HG02678 (cell line): Measurements from ENCODE around the gene HSP90B1.

Experiments
- ATAC-seq: cut with Tn5 transposase; IDR thresholded peaks from one replicate; pipeline ENCODE4 v1.9.1; 2021; ENCODE audit warnings: mild to moderate bottlenecking, moderate library complexity; ENCODE audit not compliant: unreplicated experiment

The HSP90B1 gene

GRCh38 chr12:103966736-103967135 is 36.5 kb downstream of the HSP90B1 start:
- no peak for ATAC-seq

DNA sequence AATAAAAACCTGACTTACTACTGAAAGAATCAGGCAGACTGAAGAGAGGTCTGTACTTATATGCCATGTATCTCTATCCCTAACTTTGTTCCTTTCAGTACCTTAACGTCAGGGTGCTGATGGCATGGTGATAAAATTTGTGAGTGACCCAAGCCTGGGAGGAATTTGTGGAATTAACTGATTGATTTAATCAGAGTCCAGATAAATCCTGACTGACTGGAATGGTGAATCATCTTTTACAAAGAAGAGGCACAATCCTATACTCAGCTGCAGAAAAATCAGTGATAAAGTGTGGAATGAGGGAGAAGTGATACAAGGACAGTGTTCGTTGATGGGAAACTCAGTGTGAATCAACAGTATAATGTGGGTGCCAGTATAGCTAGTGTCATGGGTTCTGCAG is 39.2 kb downstream of the HSP90B1 start:
- ATAC-seq = no peak

DNA sequence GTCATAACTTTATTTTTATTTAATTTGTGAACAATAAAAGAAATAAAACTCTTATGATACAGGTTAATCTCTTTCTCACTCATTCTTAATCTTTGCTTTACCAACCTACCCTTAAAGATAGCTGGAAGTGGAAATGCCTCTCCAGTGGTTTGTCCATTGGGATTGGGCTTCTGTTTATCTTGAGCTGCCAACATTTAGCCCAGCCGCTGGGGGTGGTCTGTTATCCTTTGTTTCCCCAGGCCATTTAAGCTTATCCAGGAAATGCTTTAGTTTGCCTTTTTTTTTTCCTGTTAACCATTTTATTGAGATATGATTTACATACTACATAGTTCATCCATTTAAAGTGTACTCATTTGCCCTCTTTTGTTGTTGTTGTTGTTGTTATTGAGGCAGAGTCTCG is 43.7 kb downstream of the HSP90B1 start:
- ATAC-seq = no peak

- no peak for ATAC-seq
Measured at GRCh38 chr12:103975368-103975767, 45.2 kb downstream of the HSP90B1 start.

GRCh38 chr12:103978384-103978982 is 48.3 kb downstream of the HSP90B1 start:
- ATAC-seq = no peak

DNA sequence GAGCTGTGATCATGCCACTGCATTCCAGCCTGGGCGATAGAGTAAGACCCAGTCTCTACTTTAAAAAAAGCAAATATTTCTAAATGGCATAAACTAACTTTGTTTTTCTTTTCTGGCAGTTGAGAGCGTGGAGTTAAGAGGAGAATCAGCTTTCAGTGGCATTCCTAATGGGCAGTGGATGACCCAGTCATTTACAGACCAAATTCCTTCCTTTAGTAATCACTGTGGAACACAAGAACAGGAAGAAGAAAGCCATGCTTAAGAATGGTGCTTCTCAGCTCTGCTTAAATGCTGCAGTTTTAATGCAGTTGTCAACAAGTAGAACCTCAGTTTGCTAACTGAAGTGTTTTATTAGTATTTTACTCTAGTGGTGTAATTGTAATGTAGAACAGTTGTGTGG is 56.6 kb downstream of the HSP90B1 start:
- no peak for ATAC-seq

- ATAC-seq = no peak
Measured at GRCh38 chr12:103994235-103994634, 64.0 kb downstream of the HSP90B1 start.

DNA sequence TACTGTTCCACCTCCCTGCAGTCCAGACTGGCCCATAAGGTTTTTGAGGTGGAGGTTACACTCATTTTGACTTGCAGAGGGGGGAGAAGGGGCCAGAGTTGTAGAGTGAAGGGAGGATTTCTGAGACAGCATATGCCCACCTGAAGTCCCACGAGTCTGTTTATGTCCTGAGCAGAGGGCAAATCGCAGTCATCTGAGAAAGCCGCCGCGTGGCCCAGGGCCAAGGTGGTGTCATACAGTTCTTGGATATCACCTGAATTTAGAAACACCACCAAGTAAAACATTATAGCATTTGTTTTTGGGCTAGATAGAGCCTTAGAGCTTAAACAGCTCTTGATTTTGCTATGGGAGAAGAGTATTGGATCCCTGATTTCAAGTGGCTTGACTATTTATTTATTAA is 66.4 kb downstream of the HSP90B1 start:
- no peak for ATAC-seq

DNA sequence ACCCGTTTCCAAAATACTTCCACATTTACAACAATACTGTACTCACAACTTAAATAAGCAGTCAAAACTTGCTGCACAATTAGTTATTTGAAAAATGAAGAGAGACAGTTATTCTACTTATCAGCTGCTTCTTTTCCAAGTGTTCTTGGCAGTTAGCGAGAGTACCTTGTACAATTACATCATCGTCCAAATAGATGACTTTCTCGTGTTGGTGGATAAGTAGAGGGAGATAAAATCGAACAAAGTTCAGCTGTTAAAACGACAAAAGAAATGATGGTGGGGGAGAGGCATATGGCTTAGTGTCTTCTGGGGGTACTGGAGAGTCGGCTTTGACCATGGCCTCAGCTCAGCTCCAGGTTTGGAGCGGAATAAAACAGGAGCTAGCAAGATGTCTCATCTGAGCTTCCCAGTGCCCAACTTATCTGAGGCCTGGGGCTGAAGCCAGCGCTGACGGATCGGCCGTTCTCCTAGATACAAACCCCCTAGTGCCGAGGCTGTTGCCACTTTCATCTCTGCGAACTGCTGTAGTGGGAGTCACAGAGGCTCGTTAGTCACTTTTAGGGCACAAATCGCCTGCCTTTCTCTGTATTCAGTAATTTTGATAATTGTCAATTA is 67.2 kb downstream of the HSP90B1 start:
- ATAC-seq = no peak
